Fibroblast of mammary gland (primary cell): ENCODE measurements around the gene ITGA7.

Experiments
- DNase-seq: peaks from one replicate; pipeline ENCODE4 v3.0.0-alpha.2; 2010; ENCODE audit warnings: low read depth
- H3K4me3 ChIP-seq: 2 replicates; pipeline ENCODE4 v1.5.1; 2011; ENCODE audit warnings: low read depth, mild to moderate bottlenecking, low read length, moderate library complexity; ENCODE audit not compliant: control insufficient read depth
- CTCF ChIP-seq: conservative IDR thresholded peaks from 2 replicates; pipeline ENCODE4 v1.5.1; 2011; ENCODE audit warnings: low read depth, low read length, inconsistent platforms; ENCODE audit not compliant: control insufficient read depth, insufficient read depth

Gene ITGA7

GRCh38 chr12:55694188-55694515 is 13.6 kb downstream of the ITGA7 start:
- TF ChIP-seq CTCF: no peak
- no peak overlapping the region for H3K4me3 ChIP-seq
- no peak for DNase-seq

DNA sequence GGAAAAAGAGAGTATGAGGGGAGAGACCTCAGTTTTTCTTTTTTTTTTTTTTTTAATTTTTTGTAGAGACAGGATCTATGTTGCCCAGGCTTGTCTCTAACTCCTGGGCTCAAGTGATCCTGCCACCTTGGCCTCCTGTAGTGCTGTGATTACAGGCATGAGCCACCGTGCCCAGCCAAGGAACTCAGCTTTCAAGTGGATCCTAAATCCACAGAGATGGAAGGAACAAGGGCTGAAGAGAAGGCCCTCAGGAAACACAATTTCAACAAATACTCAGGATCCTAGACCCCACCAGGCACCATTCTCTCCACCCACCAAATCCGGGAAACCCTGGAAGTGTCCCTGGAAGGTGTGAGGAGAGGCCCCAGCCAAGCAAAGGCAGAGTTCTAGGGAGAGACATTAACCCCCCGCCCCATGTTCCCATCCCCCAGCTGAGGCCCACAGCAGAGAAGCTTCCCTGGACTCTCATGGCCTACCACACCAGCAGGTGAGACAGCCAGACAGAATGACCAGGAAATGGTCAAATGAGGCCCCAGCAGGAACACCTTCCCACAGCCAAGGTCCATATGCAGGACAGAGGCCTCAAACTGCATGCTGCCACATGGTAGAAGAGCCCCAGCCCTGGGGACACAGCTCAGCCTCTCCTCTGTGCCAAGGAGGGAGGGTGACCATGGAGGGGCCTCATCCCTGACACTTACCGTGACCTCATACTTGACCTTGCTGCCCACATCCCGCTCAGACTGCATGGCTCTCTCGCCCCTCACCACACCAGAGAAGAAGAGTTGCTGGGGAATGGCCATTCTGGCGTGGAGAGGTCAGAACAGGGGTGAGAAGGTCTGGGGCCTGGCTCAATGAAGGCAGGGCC is 14.1 kb downstream of the ITGA7 start:
- TF ChIP-seq CTCF: no peak
- no peak overlapping the region for H3K4me3 ChIP-seq
- no peak for DNase-seq

DNA sequence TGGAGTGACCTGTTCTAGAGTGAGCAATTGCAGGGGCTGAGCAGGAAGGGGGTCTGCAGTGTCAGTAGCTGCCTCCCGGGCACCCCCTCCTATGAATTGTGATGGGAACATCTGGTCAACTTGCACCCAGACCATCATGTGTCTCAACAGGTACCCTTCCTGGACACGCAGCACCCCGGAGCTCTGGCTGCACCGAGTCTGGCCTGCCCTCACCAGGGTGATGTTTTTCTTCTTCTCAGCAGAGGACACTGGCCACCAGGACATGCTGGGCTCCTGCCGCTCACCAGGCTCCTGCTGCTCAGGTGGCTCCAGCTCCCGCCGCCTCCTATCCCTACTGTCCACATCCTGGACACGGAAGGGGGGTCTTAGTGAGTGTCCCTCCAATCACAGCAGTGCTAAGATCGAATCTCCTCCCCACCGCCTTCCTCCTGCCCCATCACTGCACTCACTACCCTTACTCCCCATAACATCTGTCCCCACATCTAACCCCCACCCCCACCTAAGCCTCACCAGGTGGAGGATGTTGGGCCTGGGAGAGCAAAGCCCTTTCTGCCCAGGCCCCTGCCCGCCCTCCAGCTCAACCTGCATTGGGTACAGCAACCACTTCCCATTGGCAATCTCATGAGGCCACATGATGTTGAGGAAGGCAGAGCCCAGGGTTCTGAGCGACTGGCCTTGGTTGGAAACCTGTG is 14.9 kb downstream of the ITGA7 start:
- H3K4me3 ChIP-seq: no peak overlapping the region
- no peak for DNase-seq
- no peak for TF ChIP-seq CTCF

DNA sequence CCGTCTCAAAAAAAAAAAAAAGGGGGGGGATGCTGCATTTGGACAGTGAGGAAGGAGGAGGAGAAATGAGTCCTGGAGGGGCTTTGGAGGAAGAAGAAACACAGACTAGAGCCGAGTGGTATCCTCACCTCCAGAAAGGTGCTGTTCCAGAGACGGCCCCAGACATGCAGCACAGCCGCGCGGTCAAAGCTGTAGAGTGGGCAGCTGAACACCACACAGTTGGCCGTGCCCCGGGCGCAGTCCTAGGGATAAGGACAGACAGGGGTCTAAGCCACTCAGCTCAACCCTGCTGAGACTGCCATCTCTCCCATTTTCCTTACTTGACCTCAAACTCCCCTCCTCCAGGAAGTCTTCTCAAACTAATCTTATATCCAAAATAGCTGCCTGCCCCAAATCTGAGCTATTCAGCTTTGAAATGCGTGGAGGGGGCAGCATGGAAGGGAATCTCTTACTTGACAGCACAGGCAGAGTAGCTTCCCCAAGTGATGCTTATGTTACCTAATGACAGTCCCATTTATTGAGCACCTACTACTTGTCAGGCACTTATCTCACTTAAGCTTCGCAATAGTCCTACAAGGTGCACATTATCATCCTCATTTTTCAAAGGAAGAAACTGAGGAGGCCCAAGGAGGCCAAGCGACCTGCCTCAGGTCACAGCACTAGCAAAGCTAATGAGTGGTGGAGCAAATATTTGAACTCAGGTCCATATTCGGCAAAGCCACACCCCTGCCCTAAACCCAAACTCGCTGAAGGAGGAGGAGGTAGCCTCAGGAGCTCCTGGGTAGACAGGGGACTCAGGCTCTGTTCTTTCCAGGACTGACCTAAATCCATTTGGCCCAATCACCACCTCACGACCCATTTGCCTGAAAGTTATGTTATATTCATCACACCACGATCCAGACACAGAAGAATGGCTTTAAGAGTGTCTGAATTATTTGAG is 18.7 kb downstream of the ITGA7 start:
- no peak overlapping the region for H3K4me3 ChIP-seq
- no peak for TF ChIP-seq CTCF
- DNase-seq: no peak

DNA sequence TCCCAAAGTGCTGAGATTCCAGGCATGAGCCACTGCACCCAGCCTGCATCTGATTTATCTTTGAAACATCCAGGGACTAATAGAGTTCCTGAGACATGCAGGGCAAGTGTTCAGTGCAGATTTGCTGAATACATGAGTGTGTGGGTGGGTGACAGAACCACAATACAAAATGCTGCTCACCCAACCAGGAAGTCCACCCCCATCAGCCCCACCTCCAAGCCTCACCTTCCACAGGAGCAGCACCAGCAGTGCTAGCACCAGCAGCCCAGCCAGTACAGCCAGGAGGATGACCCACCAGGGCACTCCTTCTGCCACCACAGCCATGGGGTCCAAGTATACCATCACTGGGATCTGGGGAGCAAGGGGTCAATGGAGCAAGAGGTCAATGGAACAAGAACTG is 20.0 kb downstream of the ITGA7 start:
- no peak for TF ChIP-seq CTCF
- DNase-seq: no peak
- H3K4me3 ChIP-seq: no peak overlapping the region

DNA sequence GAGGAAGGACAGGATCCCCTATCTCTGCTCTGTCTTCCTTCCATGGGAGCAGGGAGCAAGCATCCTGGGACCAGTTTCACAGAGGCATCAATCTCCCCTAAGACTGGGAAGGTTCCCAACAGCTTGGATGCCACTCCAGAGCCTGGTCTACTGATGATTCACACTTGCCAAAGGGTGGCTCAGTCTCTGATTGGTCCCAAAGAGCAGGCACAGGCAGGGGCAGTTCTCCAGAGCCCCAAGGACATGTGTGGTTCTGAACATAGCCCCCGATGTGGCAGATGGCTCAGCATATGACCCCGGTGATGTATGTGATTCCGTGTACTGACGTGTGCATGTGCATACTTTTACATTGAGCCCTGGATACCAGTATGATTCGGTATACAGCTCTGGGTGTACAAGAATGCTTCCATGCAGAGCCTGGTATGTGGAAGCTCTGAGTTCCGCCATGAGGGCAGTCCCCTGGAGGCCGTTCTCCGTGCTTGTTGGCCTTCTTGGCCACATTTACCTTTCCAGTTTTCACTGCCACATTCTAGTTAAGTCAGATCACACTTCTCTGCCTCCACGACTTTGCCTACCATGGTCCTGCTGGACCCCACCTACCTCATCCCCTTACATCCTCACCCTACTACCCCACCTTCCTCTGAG is 21.2 kb downstream of the ITGA7 start:
- no peak overlapping the region for H3K4me3 ChIP-seq
- no peak for TF ChIP-seq CTCF

More for the DNA sequence above, 21.2 kb downstream of the ITGA7 start:
- DNase-seq: no peak
